GM21515 (cell line): ENCODE results near the gene KRTAP5-6.

ENCODE experiments used
- ATAC-seq: cut with Tn5 transposase; IDR thresholded peaks from one replicate; pipeline ENCODE4 v1.9.1; 2021; ENCODE audit not compliant: unreplicated experiment

The KRTAP5-6 gene

GRCh38 chr11:1696608-1697570 lies at the start of gene KRTAP5-6:
Gene KRTAP5-6, plus strand, starts transcription at chr11:1697195. Its CDS starts 51 bp downstream, at chr11:1697246.
- ATAC-seq, result no peak

GRCh38 chr11:1647901-1648652 lies 48.9 kb upstream of the KRTAP5-6 start:
- no peak for ATAC-seq

GRCh38 chr11:1648653-1649420 lies 48.2 kb upstream of the KRTAP5-6 start:
- no peak for ATAC-seq

GRCh38 chr11:1650034-1650917 lies 46.7 kb upstream of the KRTAP5-6 start:
- no peak for ATAC-seq

GRCh38 chr11:1650918-1651262 lies 46.1 kb upstream of the KRTAP5-6 start:
- no peak for ATAC-seq

GRCh38 chr11:1651411-1651980 lies 45.5 kb upstream of the KRTAP5-6 start:
- no peak for ATAC-seq

- no peak for ATAC-seq
These were observed 45.0 kb upstream of the KRTAP5-6 start for GRCh38 chr11:1652026-1652425.

GRCh38 chr11:1652442-1652770 lies 44.6 kb upstream of the KRTAP5-6 start:
- ATAC-seq, result no peak

- no peak for ATAC-seq
These were observed 44.0 kb upstream of the KRTAP5-6 start for GRCh38 chr11:1652771-1653540.

- no peak for ATAC-seq
These were observed 43.2 kb upstream of the KRTAP5-6 start for GRCh38 chr11:1653541-1654387.

- ATAC-seq, result no peak
These were observed 42.4 kb upstream of the KRTAP5-6 start for GRCh38 chr11:1654388-1655167.

- ATAC-seq, result no peak
These were observed 41.6 kb upstream of the KRTAP5-6 start for GRCh38 chr11:1655168-1656060.

- ATAC-seq, result no peak
These were observed 40.9 kb upstream of the KRTAP5-6 start for GRCh38 chr11:1656061-1656441.

GRCh38 chr11:1656670-1657069 lies 40.3 kb upstream of the KRTAP5-6 start:
- ATAC-seq, result no peak

GRCh38 chr11:1659506-1659905 lies 37.5 kb upstream of the KRTAP5-6 start:
- no peak for ATAC-seq

- no peak for ATAC-seq
These were observed 36.7 kb upstream of the KRTAP5-6 start for GRCh38 chr11:1660111-1660867.
